ENCODE measurements around the gene PCBP3.

Gene PCBP3

DNA sequence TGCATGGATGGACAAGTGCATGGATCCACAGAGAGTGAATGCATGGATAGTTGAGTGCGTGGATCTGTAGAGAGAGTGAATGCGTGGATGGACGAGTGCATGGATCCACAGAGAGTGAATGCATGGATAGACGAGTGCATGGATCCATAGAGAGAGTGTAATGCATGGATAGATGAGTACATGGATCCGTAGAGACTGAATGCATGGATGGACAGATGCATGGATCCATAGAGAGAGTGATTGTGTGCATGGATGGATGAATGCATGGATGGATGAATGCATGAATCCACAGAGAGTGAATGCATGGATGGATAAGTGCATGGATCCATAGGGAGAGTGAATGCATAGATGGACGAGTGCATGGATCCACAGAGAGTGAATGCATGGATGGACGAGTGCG lies 153.8 kb downstream of the PCBP3 start:
- H3K27me3 ChIP-seq (ENCODE audit: control insufficient read depth, insufficient read depth, low read length) = no peaks in the 10 kb centered on the region
- no peaks in the 10 kb centered on the region for H3K36me3 ChIP-seq (ENCODE audit: control insufficient read depth, insufficient read depth, low read length)
- no peaks in the 10 kb centered on the region for H3K4me1 ChIP-seq (ENCODE audit: control insufficient read depth, insufficient read depth, low read length)
- no peak overlapping the region for H3K9ac ChIP-seq (ENCODE audit: low read length)
- H3K9me3 ChIP-seq (ENCODE audit: control insufficient read depth, low read length) = no peaks in the 10 kb centered on the region
- H3K4me3 ChIP-seq (ENCODE audit: low read length) = no peak overlapping the region

DNA sequence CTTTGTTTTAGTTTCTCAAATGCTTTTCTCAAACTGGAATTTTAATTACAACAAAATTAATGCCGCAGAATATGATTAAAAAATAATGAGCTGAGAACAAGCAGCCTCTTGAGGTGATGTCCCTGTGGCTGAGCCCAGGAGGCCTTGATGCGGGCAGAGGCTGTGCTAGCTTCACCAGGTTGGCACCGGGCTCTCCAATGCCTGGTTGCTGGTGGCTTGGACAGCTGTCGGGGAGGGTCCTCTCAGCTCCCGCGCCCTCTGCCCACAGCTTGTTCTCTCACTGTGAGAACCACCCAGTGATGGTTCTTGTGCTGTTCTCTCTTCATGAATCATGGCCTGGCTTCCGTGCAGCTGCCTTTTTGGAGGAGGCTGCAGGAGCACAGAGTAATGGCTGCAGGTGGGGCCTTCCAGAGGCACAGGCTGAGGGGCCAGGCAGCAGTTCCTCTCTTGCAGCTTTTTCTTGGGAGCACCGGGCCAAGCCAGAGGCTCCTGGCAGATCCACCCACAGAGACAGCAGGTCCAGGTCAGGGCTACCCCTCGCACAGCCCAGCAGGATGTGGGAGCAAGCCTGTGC lies 156.3 kb downstream of the PCBP3 start:
- Histone ChIP-seq H3K4me3 (ENCODE audit: low read length) (no peak overlapping the region), H3K27me3 (ENCODE audit: control insufficient read depth, insufficient read depth, low read length) (no peaks in the 10 kb centered on the region), H3K9ac (ENCODE audit: low read length) (no peak overlapping the region), H3K9me3 (ENCODE audit: control insufficient read depth, low read length) (no peaks in the 10 kb centered on the region), H3K4me1 (ENCODE audit: control insufficient read depth, insufficient read depth, low read length) (no peaks in the 10 kb centered on the region), H3K36me3 (ENCODE audit: control insufficient read depth, insufficient read depth, low read length) (no peaks in the 10 kb centered on the region)

DNA sequence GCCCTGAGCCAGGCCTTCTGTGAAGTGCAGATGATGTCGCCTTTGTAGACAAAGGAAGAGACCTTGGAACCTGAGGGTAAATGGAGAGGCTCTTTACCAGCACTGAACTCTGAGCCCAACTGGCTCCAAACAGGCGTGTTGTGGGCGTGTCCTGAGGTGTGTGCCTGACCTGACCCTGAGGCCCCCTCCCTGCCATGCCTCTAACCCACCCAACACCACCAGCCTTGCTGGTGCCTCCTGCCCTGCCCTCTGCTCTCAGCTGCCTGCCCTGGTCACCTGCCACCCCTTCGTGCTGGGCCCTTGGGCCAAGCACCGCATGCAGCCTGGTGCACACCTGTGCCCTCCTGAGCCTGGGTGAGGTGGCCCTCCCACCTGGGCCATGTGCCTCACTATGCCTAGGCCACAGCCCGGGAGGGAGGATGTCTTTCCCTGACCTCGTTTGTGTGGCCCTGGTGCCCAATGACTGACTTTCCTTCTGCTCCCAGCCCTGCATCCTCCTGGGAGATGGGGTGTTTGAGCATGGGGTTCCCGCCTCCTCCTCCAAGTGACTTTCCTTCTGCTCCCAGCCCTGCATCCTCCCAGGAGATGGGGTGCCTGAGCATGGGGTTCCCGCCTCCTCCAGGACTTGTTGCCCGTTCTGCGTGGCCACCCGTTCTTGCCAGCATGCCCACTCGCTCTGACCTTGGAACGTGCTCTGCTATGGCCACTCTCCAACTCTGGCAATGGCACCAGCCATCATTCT lies 157.0 kb downstream of the PCBP3 start:
- Histone ChIP-seq H3K9me3 (ENCODE audit: control insufficient read depth, low read length) (no peaks in the 10 kb centered on the region), H3K27me3 (ENCODE audit: control insufficient read depth, insufficient read depth, low read length) (no peaks in the 10 kb centered on the region), H3K4me3 (ENCODE audit: low read length) (no peak overlapping the region), H3K9ac (ENCODE audit: low read length) (no peak overlapping the region), H3K4me1 (ENCODE audit: control insufficient read depth, insufficient read depth, low read length) (no peaks in the 10 kb centered on the region), H3K36me3 (ENCODE audit: control insufficient read depth, insufficient read depth, low read length) (no peaks in the 10 kb centered on the region)

DNA sequence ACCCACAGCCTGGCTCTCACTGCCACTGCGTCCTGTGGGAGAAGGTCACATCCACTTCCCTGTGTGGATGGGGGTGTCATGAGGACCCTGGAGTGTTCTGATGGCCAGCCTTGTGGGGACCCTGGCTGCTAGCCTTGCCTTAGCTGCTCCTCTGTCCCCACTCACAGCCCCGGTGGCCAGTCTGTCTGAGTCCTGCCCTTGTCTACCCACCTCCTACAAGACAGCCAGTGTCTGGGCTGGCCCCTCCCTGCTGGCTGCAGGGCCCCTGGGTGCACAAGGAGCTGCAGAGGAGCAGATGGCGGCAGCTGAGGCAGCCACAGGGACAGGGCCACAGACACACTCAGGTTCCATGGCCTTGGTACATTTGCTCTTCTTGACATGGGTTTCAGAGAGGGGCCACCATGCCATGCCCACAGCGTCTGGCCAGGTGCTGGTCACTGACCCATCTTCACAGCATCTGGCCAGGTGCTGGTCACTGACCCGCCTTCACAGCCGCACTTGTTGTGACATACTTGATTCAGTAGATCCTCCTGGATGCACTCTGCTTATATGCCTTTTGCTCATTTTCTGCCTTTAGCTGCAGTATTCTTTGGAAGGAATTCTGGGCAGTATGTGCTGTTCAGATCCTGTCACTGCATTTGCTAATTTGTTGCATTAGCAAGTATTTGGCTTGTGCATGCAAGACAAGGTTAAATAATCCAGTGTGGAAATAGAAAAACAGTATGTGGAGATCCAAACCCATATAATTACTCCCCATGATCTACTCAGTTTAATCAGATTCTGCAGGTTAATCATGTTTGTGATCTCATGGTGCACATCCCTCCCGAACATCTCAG lies 157.8 kb downstream of the PCBP3 start:
- no peak overlapping the region for H3K9ac ChIP-seq (ENCODE audit: low read length)
- no peak overlapping the region for H3K4me3 ChIP-seq (ENCODE audit: low read length)
- no peaks in the 10 kb centered on the region for H3K27me3 ChIP-seq (ENCODE audit: control insufficient read depth, insufficient read depth, low read length)
- H3K4me1 ChIP-seq (ENCODE audit: control insufficient read depth, insufficient read depth, low read length) = no peaks in the 10 kb centered on the region
- no peaks in the 10 kb centered on the region for H3K9me3 ChIP-seq (ENCODE audit: control insufficient read depth, low read length)
- no peaks in the 10 kb centered on the region for H3K36me3 ChIP-seq (ENCODE audit: control insufficient read depth, insufficient read depth, low read length)

DNA sequence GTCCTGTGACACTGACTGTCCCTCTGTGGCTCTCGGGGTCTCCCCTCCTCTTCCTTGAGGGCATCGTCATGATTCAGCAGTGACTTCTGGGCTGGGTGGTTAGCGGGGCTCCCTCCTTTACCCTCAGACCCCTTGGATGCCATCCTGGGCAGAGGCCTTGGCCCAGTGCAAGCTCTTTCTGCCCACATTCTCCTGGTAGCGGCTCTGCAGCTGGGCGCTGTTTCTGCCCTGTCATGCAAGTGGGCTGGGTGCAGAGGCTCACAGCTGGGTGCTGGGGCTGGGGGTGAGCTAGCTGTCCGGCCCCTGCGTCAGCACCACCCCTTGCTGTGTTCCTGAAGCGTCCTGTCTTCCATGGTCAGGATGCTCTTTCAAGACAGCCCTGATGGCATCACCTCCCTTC lies 158.5 kb downstream of the PCBP3 start:
- Histone ChIP-seq H3K4me1 (ENCODE audit: control insufficient read depth, insufficient read depth, low read length) (no peaks in the 10 kb centered on the region), H3K36me3 (ENCODE audit: control insufficient read depth, insufficient read depth, low read length) (no peaks in the 10 kb centered on the region), H3K9ac (ENCODE audit: low read length) (no peak overlapping the region), H3K27me3 (ENCODE audit: control insufficient read depth, insufficient read depth, low read length) (no peaks in the 10 kb centered on the region), H3K4me3 (ENCODE audit: low read length) (no peak overlapping the region), H3K9me3 (ENCODE audit: control insufficient read depth, low read length) (no peaks in the 10 kb centered on the region)

DNA sequence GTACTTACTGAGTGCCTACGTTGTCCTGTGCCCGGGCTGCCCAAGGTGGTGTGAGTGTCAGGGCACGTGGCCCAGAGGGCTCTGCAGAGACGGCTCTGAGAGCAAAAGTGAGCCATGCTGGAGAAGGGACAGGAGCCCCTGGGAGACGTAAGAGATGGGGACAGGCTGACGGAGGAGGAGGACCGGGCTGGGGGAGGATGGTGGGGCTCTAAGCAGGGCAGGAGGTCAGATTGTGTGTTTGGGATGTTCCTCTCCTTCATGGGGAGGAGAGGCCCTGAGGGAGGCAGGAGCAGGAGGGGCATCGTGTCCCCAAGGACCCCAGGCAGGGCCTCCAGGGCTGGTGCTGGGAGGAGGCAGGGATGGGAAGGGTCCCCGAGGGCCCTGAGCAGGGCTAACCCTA lies 158.9 kb downstream of the PCBP3 start:
- H3K9ac ChIP-seq (ENCODE audit: low read length) = no peak overlapping the region
- H3K36me3 ChIP-seq (ENCODE audit: control insufficient read depth, insufficient read depth, low read length) = no peaks in the 10 kb centered on the region
- no peaks in the 10 kb centered on the region for H3K27me3 ChIP-seq (ENCODE audit: control insufficient read depth, insufficient read depth, low read length)
- no peak overlapping the region for H3K4me3 ChIP-seq (ENCODE audit: low read length)
- H3K9me3 ChIP-seq (ENCODE audit: control insufficient read depth, low read length) = no peaks in the 10 kb centered on the region
- H3K4me1 ChIP-seq (ENCODE audit: control insufficient read depth, insufficient read depth, low read length) = no peaks in the 10 kb centered on the region

DNA sequence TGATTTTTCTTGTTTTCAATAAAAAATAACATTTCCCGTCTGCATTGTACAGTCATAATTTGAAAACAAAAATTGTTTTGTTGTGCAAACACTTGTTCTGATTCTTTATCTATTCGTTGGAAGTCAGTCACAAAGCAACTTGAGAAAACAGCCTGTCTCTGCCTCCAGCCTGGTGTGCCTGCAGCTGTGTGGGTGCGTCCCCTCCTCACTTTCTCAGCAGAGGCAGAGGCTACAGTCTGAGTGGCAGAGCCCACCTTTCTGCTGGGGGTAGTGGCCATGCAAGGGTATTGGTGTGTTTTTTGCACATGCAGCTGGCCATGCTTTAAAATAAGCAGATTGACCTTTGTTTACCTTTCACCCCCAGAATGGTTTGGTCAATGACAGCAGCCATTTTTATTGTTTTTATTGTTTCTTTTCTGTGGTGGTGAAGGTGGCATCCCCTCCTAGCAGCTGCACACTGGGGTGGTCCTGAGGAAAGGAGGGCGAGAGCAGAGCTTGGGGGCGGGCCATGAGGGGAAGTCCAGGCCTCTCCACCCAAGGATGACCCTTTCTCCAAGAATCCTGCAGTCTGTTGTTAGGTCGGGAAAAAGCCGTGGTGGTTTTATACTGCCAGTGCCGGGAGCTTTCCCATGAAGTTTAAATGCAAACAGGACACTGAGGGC lies 159.6 kb downstream of the PCBP3 start:
- H3K9ac ChIP-seq (ENCODE audit: low read length) = no peak overlapping the region
- no peaks in the 10 kb centered on the region for H3K4me1 ChIP-seq (ENCODE audit: control insufficient read depth, insufficient read depth, low read length)
- H3K27me3 ChIP-seq (ENCODE audit: control insufficient read depth, insufficient read depth, low read length) = no peaks in the 10 kb centered on the region
- H3K4me3 ChIP-seq (ENCODE audit: low read length) = no peak overlapping the region
- H3K36me3 ChIP-seq (ENCODE audit: control insufficient read depth, insufficient read depth, low read length) = no peaks in the 10 kb centered on the region
- no peaks in the 10 kb centered on the region for H3K9me3 ChIP-seq (ENCODE audit: control insufficient read depth, low read length)

DNA sequence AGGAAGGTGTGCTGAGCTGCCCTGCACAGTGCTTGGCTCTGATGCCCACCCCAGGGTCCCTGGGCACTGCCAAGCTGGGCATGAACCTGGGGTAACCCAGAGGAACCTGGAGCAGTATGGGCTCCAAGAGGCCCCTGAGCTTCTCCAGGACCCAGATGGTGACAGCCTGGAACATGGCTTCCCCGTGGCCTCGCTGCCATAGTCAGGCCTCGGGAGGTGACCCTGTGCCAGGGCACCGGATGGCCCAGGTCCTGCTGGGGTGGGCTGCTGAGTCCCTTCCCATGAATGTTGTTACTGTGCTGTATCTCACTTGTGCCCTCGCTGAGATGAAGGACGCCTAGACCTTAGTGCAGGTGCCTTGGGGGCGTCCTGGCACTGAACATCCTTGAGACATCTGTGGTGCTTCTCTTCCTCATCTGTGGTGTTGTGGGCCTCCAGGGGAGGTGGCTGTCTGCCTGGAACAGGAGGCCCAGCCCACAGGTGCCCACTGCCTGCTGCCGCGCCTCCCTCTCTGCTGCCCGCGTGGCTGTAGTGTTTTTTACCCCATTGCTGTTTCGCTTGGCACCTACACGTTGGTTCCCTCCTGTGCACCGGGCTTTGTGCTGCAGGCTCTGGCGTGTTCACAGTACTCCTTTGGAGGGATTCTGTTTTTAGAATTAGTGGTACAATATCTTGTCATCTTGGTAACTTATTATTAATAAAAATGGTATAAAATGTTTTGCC lies 160.3 kb downstream of the PCBP3 start:
- H3K27me3 ChIP-seq (ENCODE audit: control insufficient read depth, insufficient read depth, low read length) = no peaks in the 10 kb centered on the region

DNA sequence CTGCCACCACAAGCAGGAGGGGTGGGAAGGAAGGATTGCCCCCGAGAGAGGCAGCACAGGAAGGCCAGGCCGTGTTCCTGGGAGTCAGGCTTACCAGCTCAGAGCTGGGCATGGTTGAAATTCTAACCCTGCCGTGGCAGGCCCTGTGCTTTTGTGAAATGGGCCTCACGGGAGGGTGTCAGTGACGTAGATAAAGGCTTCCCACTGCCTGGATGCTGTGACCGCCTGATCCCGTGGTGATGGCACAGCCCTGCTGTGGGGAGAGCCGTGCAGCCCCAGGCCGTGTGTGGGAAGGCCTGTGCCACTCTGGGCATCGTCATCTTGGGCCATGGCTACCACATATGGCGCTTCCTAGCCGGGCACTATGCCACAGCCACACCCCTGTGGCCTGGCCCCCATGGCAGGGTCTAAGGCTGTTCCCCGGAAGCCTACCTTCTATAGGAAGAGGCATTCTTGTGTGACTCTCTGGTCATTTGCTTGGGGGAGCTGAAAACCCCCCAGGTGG lies 161.3 kb downstream of the PCBP3 start:
- Histone ChIP-seq H3K36me3 (ENCODE audit: control insufficient read depth, insufficient read depth, low read length) (no peaks in the 10 kb centered on the region), H3K27me3 (ENCODE audit: control insufficient read depth, insufficient read depth, low read length) (no peaks in the 10 kb centered on the region), H3K4me1 (ENCODE audit: control insufficient read depth, insufficient read depth, low read length) (no peaks in the 10 kb centered on the region), H3K4me3 (ENCODE audit: low read length) (no peak overlapping the region), H3K9ac (ENCODE audit: low read length) (no peak overlapping the region), H3K9me3 (ENCODE audit: control insufficient read depth, low read length) (no peaks in the 10 kb centered on the region)

More for the DNA sequence above, 160.3 kb downstream of the PCBP3 start:
- Histone ChIP-seq H3K4me1 (ENCODE audit: control insufficient read depth, insufficient read depth, low read length) (no peaks in the 10 kb centered on the region), H3K4me3 (ENCODE audit: low read length) (no peak overlapping the region), H3K9ac (ENCODE audit: low read length) (no peak overlapping the region), H3K9me3 (ENCODE audit: control insufficient read depth, low read length) (no peaks in the 10 kb centered on the region), H3K36me3 (ENCODE audit: control insufficient read depth, insufficient read depth, low read length) (no peaks in the 10 kb centered on the region)

DNA sequence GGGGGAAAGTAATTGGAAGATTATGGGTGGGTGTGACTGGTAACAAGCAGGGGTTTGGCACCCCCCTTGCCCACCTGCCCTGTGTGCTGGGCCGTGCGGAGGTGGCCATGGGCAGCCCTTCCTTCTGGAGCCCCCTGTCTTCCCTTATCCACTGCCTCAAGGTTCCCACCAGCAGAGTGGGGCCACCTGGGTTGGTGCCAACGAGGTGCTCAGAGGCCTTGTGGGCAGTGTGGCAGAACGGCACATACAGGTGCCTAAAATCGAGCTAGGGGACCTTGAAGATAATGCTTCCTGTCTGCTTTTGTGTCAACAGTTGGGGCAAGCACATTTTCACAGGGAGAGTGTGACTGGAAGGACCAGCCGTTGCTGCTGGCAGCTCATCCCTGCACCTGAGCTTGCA lies 161.8 kb downstream of the PCBP3 start:
- Histone ChIP-seq H3K4me3 (ENCODE audit: low read length) (no peak overlapping the region), H3K4me1 (ENCODE audit: control insufficient read depth, insufficient read depth, low read length) (no peaks in the 10 kb centered on the region), H3K9ac (ENCODE audit: low read length) (no peak overlapping the region), H3K9me3 (ENCODE audit: control insufficient read depth, low read length) (no peaks in the 10 kb centered on the region), H3K27me3 (ENCODE audit: control insufficient read depth, insufficient read depth, low read length) (no peaks in the 10 kb centered on the region), H3K36me3 (ENCODE audit: control insufficient read depth, insufficient read depth, low read length) (no peaks in the 10 kb centered on the region)

DNA sequence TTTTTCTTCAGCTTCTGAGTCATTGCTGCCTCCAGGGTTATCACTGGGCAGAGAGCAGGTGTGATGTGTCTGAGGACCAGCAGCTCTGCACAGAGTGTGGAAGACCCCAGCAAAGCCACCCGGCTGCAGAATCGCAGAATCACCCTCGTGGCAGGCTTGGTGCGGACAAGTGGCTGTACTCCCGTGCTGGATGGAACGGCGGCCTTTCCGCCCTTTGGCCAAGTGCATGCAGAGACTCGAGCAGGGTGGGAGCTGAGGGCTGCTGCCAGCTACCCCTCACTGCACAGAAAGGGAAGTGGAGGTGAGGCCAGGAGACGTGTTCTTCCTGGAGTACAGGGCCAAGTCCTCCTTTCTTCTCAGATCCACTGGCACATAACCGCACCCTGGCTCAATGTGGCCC lies 162.5 kb downstream of the PCBP3 start:
- H3K4me3 ChIP-seq (ENCODE audit: low read length) = no peak overlapping the region
- H3K9ac ChIP-seq (ENCODE audit: low read length) = no peak overlapping the region
- H3K4me1 ChIP-seq (ENCODE audit: control insufficient read depth, insufficient read depth, low read length) = no peaks in the 10 kb centered on the region
- no peaks in the 10 kb centered on the region for H3K27me3 ChIP-seq (ENCODE audit: control insufficient read depth, insufficient read depth, low read length)
- no peaks in the 10 kb centered on the region for H3K9me3 ChIP-seq (ENCODE audit: control insufficient read depth, low read length)
- no peaks in the 10 kb centered on the region for H3K36me3 ChIP-seq (ENCODE audit: control insufficient read depth, insufficient read depth, low read length)
